ENCODE data around the gene DUT. TPM values are rescaled to one million over a fixed set of nuclear protein-coding genes. Genes with fewer than 3 reads are reported as not detected.

DUT gene
- total RNA-seq, 1 donor = 70.4 TPM

- TF ChIP-seq CTCF (IDR thresholded peaks at IDR 0.05; ENCODE audit: insufficient read depth, low read length) = no peak
- DNase-seq (ENCODE audit: low read depth) = peak; percentile 95
- H3K4me3 ChIP-seq (ENCODE audit: low read depth, low read length) = peak overlapping the region; percentile 44
These were observed 42.7 kb downstream of the DUT start for GRCh38 chr15:48373821-48374451.

GRCh38 chr15:48374472-48374871, 43.2 kb downstream of the DUT start:
- peak; percentile 87 for DNase-seq (ENCODE audit: low read depth)
- H3K4me3 ChIP-seq (ENCODE audit: low read depth, low read length) = no peak overlapping the region
- TF ChIP-seq CTCF (IDR thresholded peaks at IDR 0.05; ENCODE audit: insufficient read depth, low read length) = no peak

GRCh38 chr15:48375767-48376166, 44.5 kb downstream of the DUT start:
- DNase-seq (ENCODE audit: low read depth) = no peak
- no peak overlapping the region for H3K4me3 ChIP-seq (ENCODE audit: low read depth, low read length)
- no peak for TF ChIP-seq CTCF (IDR thresholded peaks at IDR 0.05; ENCODE audit: insufficient read depth, low read length)

- TF ChIP-seq CTCF (IDR thresholded peaks at IDR 0.05; ENCODE audit: insufficient read depth, low read length) = no peak
- no peak for DNase-seq (ENCODE audit: low read depth)
- no peak overlapping the region for H3K4me3 ChIP-seq (ENCODE audit: low read depth, low read length)
These were observed 49.0 kb downstream of the DUT start for GRCh38 chr15:48380198-48380597.

- H3K4me3 ChIP-seq (ENCODE audit: low read depth, low read length) = no peak overlapping the region
- no peak for DNase-seq (ENCODE audit: low read depth)
- no peak for TF ChIP-seq CTCF (IDR thresholded peaks at IDR 0.05; ENCODE audit: insufficient read depth, low read length)
These were observed 50.6 kb downstream of the DUT start for GRCh38 chr15:48381861-48382260.

- H3K4me3 ChIP-seq (ENCODE audit: low read depth, low read length) = no peak overlapping the region
- DNase-seq (ENCODE audit: low read depth) = no peak
- no peak for TF ChIP-seq CTCF (IDR thresholded peaks at IDR 0.05; ENCODE audit: insufficient read depth, low read length)
These were observed 51.8 kb downstream of the DUT start for GRCh38 chr15:48383031-48383430.

- no peak for TF ChIP-seq CTCF (IDR thresholded peaks at IDR 0.05; ENCODE audit: insufficient read depth, low read length)
- no peak overlapping the region for H3K4me3 ChIP-seq (ENCODE audit: low read depth, low read length)
- DNase-seq (ENCODE audit: low read depth) = peak; percentile 76
These were observed 53.4 kb downstream of the DUT start for GRCh38 chr15:48384616-48385015.

Measured in fibroblast of the aortic adventitia (primary cell).